H7 (cell line): ENCODE data around the gene STXBP6. TPM values are rescaled to one million over a fixed set of nuclear protein-coding genes. Genes with fewer than 3 reads are reported as not detected.
"Not testable (repeated sequence)": the region's sequence is repeated elsewhere in the genome, so short reads cannot be mapped to it uniquely, and the experiment has no call there.

Source experiments
- DNase-seq: peaks from one replicate; pipeline ENCODE4 v3.0.0; 2012
- H3K27me3 ChIP-seq: 2 replicates; pipeline ENCODE4 v1.6.0; 2011; ENCODE audit warnings: mild to moderate bottlenecking, low read length; ENCODE audit not compliant: control insufficient read depth, insufficient read depth
- H3K36me3 ChIP-seq: replicated peaks from 2 replicates; pipeline ENCODE4 v1.5.1; 2011; ENCODE audit warnings: low read length; ENCODE audit not compliant: control insufficient read depth, insufficient read depth
- H3K4me3 ChIP-seq: 2 replicates; pipeline ENCODE4 v1.5.1; 2011; ENCODE audit warnings: low read depth, mild to moderate bottlenecking, control low read depth, low read length, moderate library complexity; ENCODE audit not compliant: insufficient read depth
- total RNA-seq: library from RNA; depleted of rRNA; stranded (reverse); fragments of >200 nt; shearing (Covaris generic); gene quantifications from 2 replicates; pipeline ENCODE4 v1.2.3, GENCODE V29; 2014

The STXBP6 gene
- total RNA-seq, 1 experiment from 2014 or later, result 1.0 TPM

GRCh38 chr14:24806061-24806678, 243.8 kb downstream of the STXBP6 start:
- no peaks in the 10 kb centered on the region for H3K36me3 ChIP-seq
- H3K4me3 ChIP-seq, result no peak overlapping the region
- H3K27me3 ChIP-seq, result no peaks in the 10 kb centered on the region
- peak; percentile 64 for DNase-seq

- H3K36me3 ChIP-seq, result no peaks in the 10 kb centered on the region
- H3K27me3 ChIP-seq, result no peaks in the 10 kb centered on the region
- no peak for DNase-seq
- H3K4me3 ChIP-seq, result no peak overlapping the region
Measured at GRCh38 chr14:24804552-24805212, 245.3 kb downstream of the STXBP6 start.

- no peak overlapping the region for H3K4me3 ChIP-seq
- DNase-seq, result no peak
- H3K27me3 ChIP-seq, result no peaks in the 10 kb centered on the region
- no peaks in the 10 kb centered on the region for H3K36me3 ChIP-seq
Measured at GRCh38 chr14:24803933-24804494, 245.9 kb downstream of the STXBP6 start.

- not testable (repeated sequence) for DNase-seq, H3K4me3 ChIP-seq, H3K27me3 ChIP-seq, H3K36me3 ChIP-seq
Measured at GRCh38 chr14:24803426-24803825, 246.5 kb downstream of the STXBP6 start.

- Histone ChIP-seq H3K4me3 (no peak overlapping the region), H3K27me3 (no peaks in the 10 kb centered on the region), H3K36me3 (no peaks in the 10 kb centered on the region)
- peak; percentile 7 for DNase-seq
Measured at GRCh38 chr14:24802236-24802635, 247.7 kb downstream of the STXBP6 start.

- Histone ChIP-seq H3K36me3 (no peaks in the 10 kb centered on the region), H3K4me3 (no peak overlapping the region), H3K27me3 (no peaks in the 10 kb centered on the region)
- no peak for DNase-seq
Measured at GRCh38 chr14:24801024-24801423, 248.9 kb downstream of the STXBP6 start.

GRCh38 chr14:24798911-24799462, 251.0 kb downstream of the STXBP6 start:
- Histone ChIP-seq H3K36me3 (no peaks in the 10 kb centered on the region), H3K27me3 (no peaks in the 10 kb centered on the region), H3K4me3 (no peak overlapping the region)
- DNase-seq, result no peak

- Histone ChIP-seq H3K36me3 (no peaks in the 10 kb centered on the region), H3K4me3 (no peak overlapping the region), H3K27me3 (no peaks in the 10 kb centered on the region)
- DNase-seq, result no peak
Measured at GRCh38 chr14:24795406-24795805, 254.5 kb downstream of the STXBP6 start.

GRCh38 chr14:24794644-24795305, 255.2 kb downstream of the STXBP6 start:
- Histone ChIP-seq H3K27me3 (no peaks in the 10 kb centered on the region), H3K4me3 (no peak overlapping the region), H3K36me3 (no peaks in the 10 kb centered on the region)
- DNase-seq, result no peak

GRCh38 chr14:24790196-24790595, 259.8 kb downstream of the STXBP6 start:
- no peak for DNase-seq
- no peaks in the 10 kb centered on the region for H3K27me3 ChIP-seq
- no peak overlapping the region for H3K4me3 ChIP-seq
- H3K36me3 ChIP-seq, result no peaks in the 10 kb centered on the region

GRCh38 chr14:24789378-24789884, 260.5 kb downstream of the STXBP6 start:
- Histone ChIP-seq H3K4me3 (no peak overlapping the region), H3K36me3 (no peaks in the 10 kb centered on the region), H3K27me3 (no peaks in the 10 kb centered on the region)
- DNase-seq, result no peak

- H3K4me3 ChIP-seq, result no peak overlapping the region
- H3K27me3 ChIP-seq, result no peaks in the 10 kb centered on the region
- DNase-seq, result no peak
- no peaks in the 10 kb centered on the region for H3K36me3 ChIP-seq
Measured at GRCh38 chr14:24785698-24786097, 264.2 kb downstream of the STXBP6 start.

GRCh38 chr14:24784981-24785380, 265.0 kb downstream of the STXBP6 start:
- Histone ChIP-seq H3K27me3 (no peaks in the 10 kb centered on the region), H3K36me3 (no peaks in the 10 kb centered on the region), H3K4me3 (no peak overlapping the region)
- no peak for DNase-seq

- no peak for DNase-seq
- Histone ChIP-seq H3K4me3 (no peak overlapping the region), H3K27me3 (no peaks in the 10 kb centered on the region), H3K36me3 (no peaks in the 10 kb centered on the region)
Measured at GRCh38 chr14:24783791-24784190, 266.2 kb downstream of the STXBP6 start.
